Amygdala (tissue), 56 donors: ENCODE data around the gene GPRASP1.

Experiments used
- DNase-seq, 56 donors: peaks; one replicate each; lab custom pipeline; 2025; lab: John Stamatoyannopoulos, UW

Gene GPRASP1

GRCh38 chrX:102697494-102697893, 46.2 kb downstream of the GPRASP1 start:
- no peak for DNase-seq
